Ammon's horn (tissue), 1 donor: Measurements from ENCODE around the gene KCNAB1.
"Not testable (repeated sequence)": the region's sequence is repeated elsewhere in the genome, so short reads cannot be mapped to it uniquely, and the experiment has no call there.

Experiments used
- DNase-seq: peaks from one replicate; pipeline ENCODE4 v3.0.0-alpha.2; 2016; ENCODE audit warnings: low spot score

The KCNAB1 gene

GRCh38 chr3:156271995-156272719, 151.8 kb downstream of the KCNAB1 start:
- no peak for DNase-seq

- DNase-seq: no peak
Observed at GRCh38 chr3:156273111-156273694, 152.8 kb downstream of the KCNAB1 start.

- no peak for DNase-seq
Observed at GRCh38 chr3:156274791-156275190, 154.4 kb downstream of the KCNAB1 start.

- not testable (repeated sequence) for DNase-seq
Observed at GRCh38 chr3:156284637-156285036, 164.3 kb downstream of the KCNAB1 start.

- DNase-seq: no peak
Observed at GRCh38 chr3:156285626-156286025, 165.2 kb downstream of the KCNAB1 start.

- peak; percentile 64 for DNase-seq
Observed at GRCh38 chr3:156290924-156291271, 170.5 kb downstream of the KCNAB1 start.

GRCh38 chr3:156291272-156292123, 171.1 kb downstream of the KCNAB1 start:
- peak; percentile 33 for DNase-seq

GRCh38 chr3:156293566-156293965, 173.2 kb downstream of the KCNAB1 start:
- no peak for DNase-seq

GRCh38 chr3:156297582-156297981, 177.2 kb downstream of the KCNAB1 start:
- no peak for DNase-seq

GRCh38 chr3:156298014-156298413, 177.6 kb downstream of the KCNAB1 start:
- no peak for DNase-seq

- peak; percentile 83 for DNase-seq
Observed at GRCh38 chr3:156298938-156299337, 178.6 kb downstream of the KCNAB1 start.

GRCh38 chr3:156299569-156299968, 179.2 kb downstream of the KCNAB1 start:
- DNase-seq: no peak

- DNase-seq: no peak
Observed at GRCh38 chr3:156300371-156300770, 180.0 kb downstream of the KCNAB1 start.

GRCh38 chr3:156300929-156301840, 180.8 kb downstream of the KCNAB1 start:
- no peak for DNase-seq

- no peak for DNase-seq
Observed at GRCh38 chr3:156303001-156303707, 182.8 kb downstream of the KCNAB1 start.

- DNase-seq: no peak
Observed at GRCh38 chr3:156304406-156304805, 184.0 kb downstream of the KCNAB1 start.

- no peak for DNase-seq
Observed at GRCh38 chr3:156305672-156306071, 185.3 kb downstream of the KCNAB1 start.

- no peak for DNase-seq
Observed at GRCh38 chr3:156307704-156308103, 187.3 kb downstream of the KCNAB1 start.

- DNase-seq: no peak
Observed at GRCh38 chr3:156311431-156311830, 191.1 kb downstream of the KCNAB1 start.

GRCh38 chr3:156311930-156312329, 191.6 kb downstream of the KCNAB1 start:
- no peak for DNase-seq

GRCh38 chr3:156316076-156316475, 195.7 kb downstream of the KCNAB1 start:
- DNase-seq: no peak
